PC-3 (cell line): ENCODE measurements around the gene ZNF593OS.

Experiments used
- CTCF ChIP-seq: fragments of 300-600 bp; sonication (generic); conservative IDR thresholded peaks from 2 replicates; pipeline ENCODE4 v1.5.1; 2017; ENCODE audit warnings: antibody characterized with exemption, low read depth, mild to moderate bottlenecking, low read length
- EZH2 ChIP-seq: fragments of 300-600 bp; sonication (generic); IDR thresholded peaks from one replicate; pipeline ENCODE4 v1.6.1; 2017; ENCODE audit warnings: antibody characterized with exemption, mild to moderate bottlenecking, low read length; ENCODE audit not compliant: unreplicated experiment

- TF ChIP-seq CTCF (no peak), EZH2 (no peak)
These were observed 18.8 kb upstream of the ZNF593OS start, which contains the start of gene CATSPER4 for GRCh38 chr1:26190373-26190987.
